ENCODE data around the gene WDR46. TPM values are rescaled to one million over a fixed set of nuclear protein-coding genes. Genes with fewer than 3 reads are reported as not detected.

Gene WDR46, protein sequence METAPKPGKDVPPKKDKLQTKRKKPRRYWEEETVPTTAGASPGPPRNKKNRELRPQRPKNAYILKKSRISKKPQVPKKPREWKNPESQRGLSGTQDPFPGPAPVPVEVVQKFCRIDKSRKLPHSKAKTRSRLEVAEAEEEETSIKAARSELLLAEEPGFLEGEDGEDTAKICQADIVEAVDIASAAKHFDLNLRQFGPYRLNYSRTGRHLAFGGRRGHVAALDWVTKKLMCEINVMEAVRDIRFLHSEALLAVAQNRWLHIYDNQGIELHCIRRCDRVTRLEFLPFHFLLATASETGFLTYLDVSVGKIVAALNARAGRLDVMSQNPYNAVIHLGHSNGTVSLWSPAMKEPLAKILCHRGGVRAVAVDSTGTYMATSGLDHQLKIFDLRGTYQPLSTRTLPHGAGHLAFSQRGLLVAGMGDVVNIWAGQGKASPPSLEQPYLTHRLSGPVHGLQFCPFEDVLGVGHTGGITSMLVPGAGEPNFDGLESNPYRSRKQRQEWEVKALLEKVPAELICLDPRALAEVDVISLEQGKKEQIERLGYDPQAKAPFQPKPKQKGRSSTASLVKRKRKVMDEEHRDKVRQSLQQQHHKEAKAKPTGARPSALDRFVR
- total RNA-seq, result 55.5 and 57.8 TPM in 2 replicates

DNA sequence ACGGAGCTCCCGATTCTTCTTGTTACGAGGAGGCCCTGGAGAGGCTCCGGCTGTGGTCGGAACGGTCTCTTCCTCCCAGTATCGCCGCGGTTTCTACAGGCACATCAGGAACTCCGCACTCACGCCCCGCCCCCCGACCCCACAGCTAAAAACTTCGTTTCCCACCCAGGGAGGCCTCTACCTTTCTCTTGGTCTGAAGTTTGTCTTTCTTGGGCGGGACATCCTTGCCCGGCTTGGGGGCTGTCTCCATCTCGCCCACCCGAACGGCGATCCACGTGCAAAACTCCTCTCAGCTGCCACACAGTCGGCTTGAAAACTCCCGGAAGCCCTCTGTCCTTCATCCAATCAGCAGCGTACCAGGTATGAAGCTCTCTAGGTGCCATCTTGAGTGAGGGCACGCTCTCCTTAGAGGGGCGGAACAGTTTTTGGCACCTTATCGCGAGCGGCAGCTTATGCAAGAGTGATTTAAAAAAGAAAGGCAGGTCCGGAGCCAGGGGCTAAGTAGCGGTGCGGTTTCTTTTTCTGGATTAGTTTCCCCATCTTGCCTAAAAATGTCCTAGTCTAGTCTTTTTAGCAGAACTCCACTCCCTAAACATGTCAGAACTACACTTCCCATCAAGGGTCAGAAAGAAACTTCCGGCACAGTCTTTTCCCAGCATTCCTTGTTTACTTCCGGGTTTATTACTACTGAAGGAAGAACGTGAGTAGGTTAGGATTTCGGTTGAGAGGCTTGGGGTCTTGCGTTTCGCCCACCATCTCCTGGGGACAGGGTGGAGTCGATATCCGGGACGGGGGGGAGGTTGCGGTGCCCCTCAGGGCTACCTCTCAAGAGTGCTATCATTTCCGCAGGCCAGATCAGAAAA lies at the start of gene WDR46, which contains the start of gene PFDN6:
WDR46 (minus strand) TSS at position 319 of the 863 bp plus-strand sequence; CDS start at position 250, 69 bp downstream.
PFDN6 (plus strand) TSS at position 681 of the 863 bp plus-strand sequence. CDS start 256 bp downstream, outside the sequence.

DNA sequence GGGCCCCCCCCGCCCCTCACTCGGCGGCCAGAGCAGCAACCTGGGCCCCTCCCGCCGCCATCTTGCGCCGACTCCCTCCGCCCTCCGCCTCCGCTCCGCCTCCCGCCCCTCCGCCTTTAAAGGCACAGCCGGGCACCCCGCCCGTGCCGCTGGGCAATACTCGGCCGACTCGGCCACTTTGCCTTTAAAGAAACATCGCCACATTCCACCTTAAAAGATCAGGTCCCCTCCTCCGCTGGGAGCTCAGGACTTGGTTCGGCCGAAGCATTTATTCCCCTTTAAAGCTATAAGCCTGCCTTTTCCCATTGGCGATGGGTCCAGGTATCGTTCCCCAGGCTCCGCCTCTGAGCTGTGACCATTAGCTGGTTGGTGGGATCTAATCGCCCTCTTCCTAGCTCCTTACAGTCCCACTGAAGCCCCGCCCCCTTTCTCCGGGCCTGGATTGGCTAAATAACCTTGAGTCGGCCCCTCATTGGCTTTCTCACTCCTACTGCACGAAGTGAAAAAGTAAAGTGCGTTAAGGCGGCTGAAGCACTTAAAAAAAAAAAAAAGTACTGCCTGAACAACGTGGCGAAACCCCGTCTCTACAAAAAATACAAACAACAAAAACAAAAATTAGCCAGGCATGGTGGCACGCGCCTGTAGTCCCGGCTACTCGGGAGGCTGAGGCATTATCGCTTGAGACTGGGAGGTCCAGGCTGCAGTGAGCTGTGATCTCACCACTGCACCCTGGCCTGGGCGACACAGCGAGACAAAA lies 28.8 kb upstream of the WDR46 start, which contains the start of gene ZBTB22:
ZBTB22 (minus strand) TSS at position 76 of the 757 bp plus-strand sequence. CDS start 828 bp downstream, outside the sequence.

DNA sequence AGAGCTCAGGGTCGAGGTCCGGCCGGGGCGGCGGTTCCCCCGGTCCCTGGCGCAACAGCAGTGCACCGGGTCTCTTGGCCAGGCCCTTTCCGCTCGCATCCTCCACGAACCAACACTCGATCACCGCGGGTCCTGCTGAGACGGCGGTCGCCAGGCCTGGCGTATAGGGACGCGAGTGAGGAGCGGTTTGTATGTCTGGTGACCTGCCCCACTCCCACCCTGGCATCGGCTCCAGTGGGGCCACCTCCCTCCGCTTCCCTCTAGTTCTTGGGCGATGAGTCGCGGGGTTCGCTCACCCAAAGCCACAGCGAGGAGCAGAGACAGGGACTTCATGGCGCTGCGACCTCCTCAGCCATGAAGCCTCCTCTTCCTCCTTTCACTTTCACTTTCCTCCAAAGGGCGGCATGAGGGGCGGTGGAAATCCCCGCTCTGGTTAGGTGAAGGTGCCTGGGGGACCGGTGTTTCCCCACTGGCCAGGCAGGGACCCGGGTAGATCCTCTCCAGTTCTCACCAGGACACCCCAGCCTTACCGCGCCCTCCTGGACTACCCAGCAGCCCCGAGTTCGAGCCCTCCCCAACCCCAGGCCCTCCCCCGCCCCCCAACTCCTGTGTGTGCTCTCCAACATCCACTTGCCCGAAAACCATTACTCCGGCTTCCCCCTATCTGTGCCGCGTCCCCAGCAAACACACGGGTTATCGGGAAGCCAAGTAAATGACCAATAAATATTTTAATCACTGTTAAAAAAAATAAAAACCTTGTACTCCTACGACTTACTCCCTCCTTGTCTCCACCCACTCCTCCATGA lies 24.9 kb upstream of the WDR46 start, which contains the start of gene TAPBP:
TAPBP (minus strand) TSS at position 370 of the 806 bp plus-strand sequence; CDS start at position 333, 37 bp downstream.

DNA sequence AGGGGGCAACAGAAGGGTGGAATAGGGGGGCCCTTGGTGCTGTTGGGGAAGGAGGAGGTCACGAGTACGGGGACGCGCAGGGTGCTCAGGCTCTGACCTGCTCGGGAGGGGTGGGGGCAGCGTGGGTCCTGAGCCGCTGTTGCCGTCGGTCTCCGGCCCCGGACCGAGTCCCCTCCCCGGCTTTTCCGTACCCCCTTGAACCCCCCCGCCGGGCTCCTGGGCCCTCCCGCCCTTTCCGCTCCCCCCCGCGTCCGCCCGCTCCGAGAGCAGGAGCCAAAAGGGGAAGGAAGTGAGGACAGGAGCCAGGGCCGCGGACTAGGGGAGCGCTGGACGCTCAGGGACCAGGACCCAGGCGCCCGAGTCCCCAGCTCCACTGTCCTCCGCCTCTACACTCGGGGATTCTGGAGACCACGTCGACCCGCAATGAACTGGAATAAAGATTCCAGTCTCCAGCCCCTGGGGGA lies 9.8 kb upstream of the WDR46 start, which contains the start of gene RGL2:
RGL2 (minus strand) TSS at position 170 of the 464 bp plus-strand sequence. CDS start 332 bp downstream, outside the sequence.

DNA sequence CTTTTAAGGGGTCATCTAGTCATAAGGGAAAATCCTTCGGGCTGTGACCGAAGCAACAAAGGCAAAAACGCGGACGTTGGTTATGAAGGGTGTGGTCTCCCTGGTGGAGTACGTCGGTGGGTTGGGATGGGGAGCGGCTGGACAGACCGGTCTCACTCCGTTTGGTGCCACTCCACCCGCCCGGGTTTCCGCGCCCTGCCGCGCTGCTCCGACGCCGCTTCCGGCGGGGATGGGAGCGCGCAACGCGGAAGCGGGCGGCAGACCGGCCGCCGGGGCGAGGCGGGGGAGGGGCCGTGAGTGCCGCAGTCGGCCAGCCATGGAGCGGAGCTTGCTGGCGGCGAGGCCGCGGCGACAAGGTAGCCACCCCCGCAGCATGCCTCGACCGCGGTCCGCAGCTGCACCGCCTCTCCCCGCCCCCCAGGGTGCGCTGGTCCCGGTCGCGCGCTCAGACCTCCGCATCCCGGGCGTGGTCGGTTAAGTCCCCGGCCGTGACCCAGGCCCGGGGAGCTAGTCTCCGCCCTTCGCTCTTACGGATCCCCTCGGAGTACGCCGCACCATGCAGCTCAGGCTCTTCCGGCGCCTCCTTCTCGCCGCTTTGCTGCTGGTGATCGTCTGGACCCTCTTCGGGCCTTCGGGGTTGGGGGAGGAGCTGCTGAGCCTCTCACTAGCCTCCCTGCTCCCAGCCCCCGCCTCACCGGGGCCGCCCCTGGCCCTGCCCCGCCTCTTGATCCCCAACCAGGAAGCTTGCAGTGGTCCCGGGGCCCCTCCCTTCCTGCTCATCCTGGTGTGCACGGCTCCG lies 12.0 kb downstream of the WDR46 start, which contains the start of gene B3GALT4:
B3GALT4 (plus strand) TSS at position 260 of the 799 bp plus-strand sequence; CDS start at position 557, 297 bp downstream.

DNA sequence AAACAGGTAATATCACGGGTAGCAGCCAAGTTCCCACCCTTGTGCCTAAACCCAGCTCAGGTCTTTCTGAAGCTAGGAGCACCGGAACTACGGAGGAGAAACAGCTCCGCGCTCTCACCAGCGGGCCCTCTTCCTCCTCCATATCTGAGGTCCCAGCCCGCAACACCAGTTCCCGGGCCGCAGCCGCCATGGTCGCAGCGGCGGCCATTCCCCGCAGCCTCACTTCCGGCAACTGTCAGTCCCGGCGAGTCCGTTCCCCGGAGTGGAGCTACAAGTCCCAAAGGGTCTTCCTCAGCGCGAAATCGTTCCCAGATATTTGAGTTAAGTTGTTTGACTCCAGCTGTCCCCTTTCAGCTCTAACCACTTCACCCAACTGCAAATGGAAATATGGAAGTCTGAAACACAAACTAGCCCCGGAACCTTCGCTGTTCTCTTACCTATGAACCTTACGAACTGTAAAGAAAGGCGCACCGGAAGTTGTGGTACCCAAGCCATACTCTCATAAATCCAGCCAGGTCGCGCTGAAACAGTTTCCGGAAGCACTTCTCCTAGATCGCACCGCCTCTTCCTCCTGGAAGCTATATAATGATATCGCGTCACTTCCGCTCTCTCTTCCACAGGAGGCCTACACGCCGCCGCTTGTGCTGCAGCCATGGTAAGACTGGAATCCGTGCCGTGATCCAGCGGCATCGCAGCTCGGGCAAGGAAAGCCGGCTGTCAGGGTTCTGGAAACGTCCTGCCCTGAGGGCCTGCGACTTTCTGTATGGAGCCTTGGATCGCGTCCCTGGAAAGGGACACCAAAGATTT lies 17.4 kb downstream of the WDR46 start, which contains the start of the genes RPS18 and VPS52:
RPS18 (plus strand) TSS at position 608 of the 807 bp plus-strand sequence; CDS start at position 653, 45 bp downstream.
VPS52 (minus strand) TSS at position 409 of the 807 bp plus-strand sequence; CDS start at position 208, 201 bp downstream.

Other genes starting within 250 kb of the WDR46 start
- gene HLA-DPA1, start 215.6 kb downstream of the WDR46 start, total RNA-seq, result 2.8 and 7.6 TPM in 2 replicates
- gene HLA-DPB1, start 213.2 kb downstream of the WDR46 start, total RNA-seq, result 4.1 and 10.1 TPM in 2 replicates
- gene COL11A2, start 96.8 kb downstream of the WDR46 start, total RNA-seq, result 0.05 and 0.06 TPM in 2 replicates
- gene RXRB, start 88.6 kb downstream of the WDR46 start, total RNA-seq, result 19.2 and 20.3 TPM in 2 replicates
- 133 and 143 TPM in 2 replicates for gene SLC39A7, start 88.4 kb downstream of the WDR46 start, total RNA-seq
- gene HSD17B8, start 84.6 kb downstream of the WDR46 start, total RNA-seq, result 2.2 and 6.6 TPM in 2 replicates
- 13.6 and 13.9 TPM in 2 replicates for gene RING1, start 80.7 kb downstream of the WDR46 start, total RNA-seq
- gene VPS52, start 17.4 kb downstream of the WDR46 start, total RNA-seq, result 13.3 and 29.0 TPM in 2 replicates
- gene RPS18, start 17.2 kb downstream of the WDR46 start, total RNA-seq, result 3,899 and 4,707 TPM in 2 replicates
- gene B3GALT4, start 12.1 kb downstream of the WDR46 start, total RNA-seq, result 2.3 and 2.7 TPM in 2 replicates
- gene PFDN6, start 362 bp upstream of the WDR46 start, total RNA-seq, result 45.7 and 55.3 TPM in 2 replicates
- gene RGL2, start 9.7 kb upstream of the WDR46 start, total RNA-seq, result 16.1 and 17.8 TPM in 2 replicates
- gene TAPBP, start 24.8 kb upstream of the WDR46 start, total RNA-seq, result 47.9 and 50.1 TPM in 2 replicates
- gene ZBTB22, start 28.5 kb upstream of the WDR46 start, total RNA-seq, result 13.9 and 17.1 TPM in 2 replicates
- 33.6 and 35.2 TPM in 2 replicates for gene DAXX, start 33.7 kb upstream of the WDR46 start, total RNA-seq
- 1.3 and 5.0 TPM in 2 replicates for gene KIFC1, start 102.6 kb upstream of the WDR46 start, total RNA-seq
- gene PHF1, start 121.8 kb upstream of the WDR46 start, total RNA-seq, result 22.2 and 32.6 TPM in 2 replicates
- gene CUTA, start 128.9 kb upstream of the WDR46 start, total RNA-seq, result 124 and 165 TPM in 2 replicates
- gene SYNGAP1, start 130.8 kb upstream of the WDR46 start, total RNA-seq, result 8.1 TPM in 2 replicates
- 2.6 and 4.7 TPM in 2 replicates for gene ZBTB9, start 165.3 kb upstream of the WDR46 start, total RNA-seq